ENCODE measurements around the gene CLDN5. TPM values are rescaled to one million over a fixed set of nuclear protein-coding genes. Genes with fewer than 3 reads are reported as not detected.

The CLDN5 gene
- total RNA-seq, 1 donor from 2014 or later: not detected

- H3K4me2 ChIP-seq (ENCODE audit: low read length): no peak overlapping the region
- H3K4me3 ChIP-seq (ENCODE audit: insufficient read depth, low read depth, low read length): no peak overlapping the region
- Mint-ChIP-seq H3K36me3 (ENCODE audit: low read depth, unreplicated experiment) (no peaks in the 10 kb centered on the region), H3K27me3 (ENCODE audit: low read depth, unreplicated experiment) (peaks cover 1% of the 10 kb centered on the region), H3K4me1 (ENCODE audit: low read depth, unreplicated experiment) (peaks cover 5% of the 10 kb centered on the region), H3K9me3 (ENCODE audit: unreplicated experiment) (no peaks in the 10 kb centered on the region), H3K27ac (ENCODE audit: unreplicated experiment) (no peak overlapping the region), H3K4me3 (ENCODE audit: unreplicated experiment) (no peak overlapping the region)
- no peaks in the 10 kb centered on the region for H3K27me3 ChIP-seq (ENCODE audit: insufficient read depth, low read length)
- no peaks in the 10 kb centered on the region for H3K9me3 ChIP-seq (ENCODE audit: insufficient read depth, low read depth, low read length)
- no peaks in the 10 kb centered on the region for H3K79me2 ChIP-seq (ENCODE audit: insufficient read depth, low read length)
- no peak for DNase-seq (ENCODE audit: low read depth)
- no peak for TF ChIP-seq CTCF (IDR thresholded peaks at IDR 0.05; ENCODE audit: insufficient read depth, low read depth, low read length)
- TF ChIP-seq EZH2 (IDR thresholded peaks at IDR 0.05; ENCODE audit: insufficient read depth, low read length): no peak
- no peak overlapping the region for H3K9ac ChIP-seq (ENCODE audit: low read length)
- H3K4me1 ChIP-seq (ENCODE audit: insufficient read depth, low read length): peaks cover 9% of the 10 kb centered on the region
- H3K36me3 ChIP-seq (ENCODE audit: insufficient read depth, low read length): no peaks in the 10 kb centered on the region
- FAIRE-seq: no peak
- no peak overlapping the region for H2AFZ ChIP-seq (ENCODE audit: low read depth, low read length)
- no peak overlapping the region for H3K27ac ChIP-seq (ENCODE audit: low read depth, low read length)
- H4K20me1 ChIP-seq (ENCODE audit: insufficient read depth, low read length): no peaks in the 10 kb centered on the region
Observed at GRCh38 chr22:19494001-19494560, 30.1 kb downstream of the CLDN5 start.

DNA sequence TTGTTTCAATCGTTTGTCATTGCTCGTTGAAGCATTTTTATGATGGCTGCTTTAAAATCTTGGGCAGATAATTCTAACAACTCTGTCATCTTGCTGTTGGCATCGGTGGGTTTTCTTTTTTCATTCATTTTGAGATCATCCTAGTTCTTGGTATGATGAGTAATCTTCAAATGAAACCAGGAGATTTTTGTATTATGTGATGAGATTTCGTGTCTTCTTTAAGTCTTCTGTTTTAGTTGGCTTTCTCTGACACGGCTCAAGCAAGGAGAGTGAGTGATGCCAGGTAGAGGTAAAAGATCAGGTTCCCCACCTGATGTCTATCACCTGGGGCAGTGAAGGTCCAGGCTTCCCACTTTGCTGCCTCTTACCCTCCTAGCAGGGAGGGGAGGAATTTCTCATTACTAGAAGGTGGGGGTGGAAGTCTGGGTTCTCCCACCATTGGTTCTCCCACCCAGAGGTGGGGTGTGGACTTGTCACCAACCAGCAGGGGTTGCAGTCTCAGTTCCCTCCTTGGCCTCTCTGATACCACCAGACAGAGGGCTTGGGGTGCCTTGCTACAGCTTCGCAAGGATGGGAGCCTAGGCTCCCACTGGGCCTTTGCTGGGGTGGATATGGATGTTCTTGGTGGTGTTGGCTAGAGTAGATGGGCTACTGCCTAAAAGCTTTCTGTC is 31.6 kb downstream of the CLDN5 start:
- Histone ChIP-seq H3K36me3 (ENCODE audit: insufficient read depth, low read length) (no peaks in the 10 kb centered on the region), H2AFZ (ENCODE audit: low read depth, low read length) (no peak overlapping the region), H3K9me3 (ENCODE audit: insufficient read depth, low read depth, low read length) (no peaks in the 10 kb centered on the region), H3K79me2 (ENCODE audit: insufficient read depth, low read length) (no peaks in the 10 kb centered on the region), H3K27me3 (ENCODE audit: insufficient read depth, low read length) (no peaks in the 10 kb centered on the region), H3K4me1 (ENCODE audit: insufficient read depth, low read length) (peaks cover 8% of the 10 kb centered on the region), H3K4me3 (ENCODE audit: insufficient read depth, low read depth, low read length) (no peak overlapping the region), H4K20me1 (ENCODE audit: insufficient read depth, low read length) (no peaks in the 10 kb centered on the region), H3K9ac (ENCODE audit: low read length) (no peak overlapping the region), H3K4me2 (ENCODE audit: low read length) (no peak overlapping the region), H3K27ac (ENCODE audit: low read depth, low read length) (no peak overlapping the region)
- TF ChIP-seq EZH2 (IDR thresholded peaks at IDR 0.05; ENCODE audit: insufficient read depth, low read length) (no peak), CTCF (IDR thresholded peaks at IDR 0.05; ENCODE audit: insufficient read depth, low read depth, low read length) (no peak)
- no peak for DNase-seq (ENCODE audit: low read depth)
- no peak overlapping the region for H3K27ac Mint-ChIP-seq (ENCODE audit: unreplicated experiment)
- no peaks in the 10 kb centered on the region for H3K36me3 Mint-ChIP-seq (ENCODE audit: low read depth, unreplicated experiment)
- H3K9me3 Mint-ChIP-seq (ENCODE audit: unreplicated experiment): no peaks in the 10 kb centered on the region
- peaks cover 1% of the 10 kb centered on the region for H3K27me3 Mint-ChIP-seq (ENCODE audit: low read depth, unreplicated experiment)
- no peak overlapping the region for H3K4me3 Mint-ChIP-seq (ENCODE audit: unreplicated experiment)
- no peak for FAIRE-seq
- peaks cover 5% of the 10 kb centered on the region for H3K4me1 Mint-ChIP-seq (ENCODE audit: low read depth, unreplicated experiment)

DNA sequence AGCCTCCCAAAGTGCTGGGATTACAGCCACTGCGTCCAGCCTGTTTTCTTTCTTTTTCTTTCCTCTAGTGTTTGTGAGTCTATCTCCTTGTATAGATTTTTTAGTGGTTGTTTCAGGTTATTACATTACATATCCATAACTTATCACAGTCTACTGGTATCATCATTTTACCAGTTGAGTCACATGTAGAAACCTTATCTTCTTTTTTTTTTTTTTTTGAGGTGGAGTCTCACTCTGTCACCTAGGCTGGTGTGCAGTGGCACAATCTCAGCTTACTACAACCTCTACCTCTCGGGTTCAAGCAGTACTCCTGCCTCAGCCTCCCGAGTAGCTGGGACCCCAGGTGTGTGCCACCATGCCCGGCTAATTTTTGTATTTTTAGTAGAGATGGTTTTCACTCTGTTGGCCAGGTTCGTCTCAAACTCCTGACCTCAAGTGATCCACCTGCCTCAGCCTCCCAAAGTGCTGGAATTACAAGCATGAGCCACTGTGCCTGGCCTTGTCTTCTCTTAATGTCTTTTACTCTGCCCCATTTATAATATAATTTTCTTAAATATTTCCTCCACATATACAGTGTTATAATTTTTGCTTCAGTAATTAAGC is 33.5 kb downstream of the CLDN5 start:
- Histone ChIP-seq H3K4me3 (ENCODE audit: insufficient read depth, low read depth, low read length) (no peak overlapping the region), H3K9me3 (ENCODE audit: insufficient read depth, low read depth, low read length) (no peaks in the 10 kb centered on the region), H3K27me3 (ENCODE audit: insufficient read depth, low read length) (no peaks in the 10 kb centered on the region), H2AFZ (ENCODE audit: low read depth, low read length) (no peak overlapping the region), H3K36me3 (ENCODE audit: insufficient read depth, low read length) (no peaks in the 10 kb centered on the region), H3K9ac (ENCODE audit: low read length) (no peak overlapping the region), H3K4me1 (ENCODE audit: insufficient read depth, low read length) (no peaks in the 10 kb centered on the region), H3K27ac (ENCODE audit: low read depth, low read length) (no peak overlapping the region), H3K79me2 (ENCODE audit: insufficient read depth, low read length) (no peaks in the 10 kb centered on the region), H4K20me1 (ENCODE audit: insufficient read depth, low read length) (no peaks in the 10 kb centered on the region), H3K4me2 (ENCODE audit: low read length) (no peak overlapping the region)
- TF ChIP-seq CTCF (IDR thresholded peaks at IDR 0.05; ENCODE audit: insufficient read depth, low read depth, low read length): no peak
- no peak for TF ChIP-seq EZH2 (IDR thresholded peaks at IDR 0.05; ENCODE audit: insufficient read depth, low read length)
- H3K27me3 Mint-ChIP-seq (ENCODE audit: low read depth, unreplicated experiment): no peaks in the 10 kb centered on the region
- no peak overlapping the region for H3K4me3 Mint-ChIP-seq (ENCODE audit: unreplicated experiment)
- FAIRE-seq: no peak
- no peak for DNase-seq (ENCODE audit: low read depth)
- no peaks in the 10 kb centered on the region for H3K4me1 Mint-ChIP-seq (ENCODE audit: low read depth, unreplicated experiment)
- H3K36me3 Mint-ChIP-seq (ENCODE audit: low read depth, unreplicated experiment): no peaks in the 10 kb centered on the region
- no peaks in the 10 kb centered on the region for H3K9me3 Mint-ChIP-seq (ENCODE audit: unreplicated experiment)
- H3K27ac Mint-ChIP-seq (ENCODE audit: unreplicated experiment): no peak overlapping the region

Measured in astrocyte (in vitro differentiated cells and primary cell).